Thyroid gland (tissue), 4 donors: Measurements from ENCODE around the gene RPP25L.

Source experiments
- POLR2A ChIP-seq, 2 donors: fragments of 450-650 bp; IDR thresholded peaks; one replicate each; pipeline ENCODE4 v1.6.1; 2017; ENCODE audit warnings: antibody characterized with exemption in 2 of 2, mild to moderate bottlenecking in 2 of 2, moderate library complexity in 1 of 2
- TF ChIP-seq, protein P1 (sequence below), 6 experiments: fragments of 200-600 bp in 3 of 6; fragments of 450-650 bp in 3 of 6; sonication (generic) in 3 of 6; IDR thresholded peaks; one replicate each; pipeline ENCODE4 v1.5.1; 2016 to 2019; ENCODE audit warnings: antibody characterized with exemption in 6 of 6, mild to moderate bottlenecking in 2 of 6, inconsistent platforms in 1 of 6, moderate library complexity in 1 of 6

- TF ChIP-seq, protein P1, sequence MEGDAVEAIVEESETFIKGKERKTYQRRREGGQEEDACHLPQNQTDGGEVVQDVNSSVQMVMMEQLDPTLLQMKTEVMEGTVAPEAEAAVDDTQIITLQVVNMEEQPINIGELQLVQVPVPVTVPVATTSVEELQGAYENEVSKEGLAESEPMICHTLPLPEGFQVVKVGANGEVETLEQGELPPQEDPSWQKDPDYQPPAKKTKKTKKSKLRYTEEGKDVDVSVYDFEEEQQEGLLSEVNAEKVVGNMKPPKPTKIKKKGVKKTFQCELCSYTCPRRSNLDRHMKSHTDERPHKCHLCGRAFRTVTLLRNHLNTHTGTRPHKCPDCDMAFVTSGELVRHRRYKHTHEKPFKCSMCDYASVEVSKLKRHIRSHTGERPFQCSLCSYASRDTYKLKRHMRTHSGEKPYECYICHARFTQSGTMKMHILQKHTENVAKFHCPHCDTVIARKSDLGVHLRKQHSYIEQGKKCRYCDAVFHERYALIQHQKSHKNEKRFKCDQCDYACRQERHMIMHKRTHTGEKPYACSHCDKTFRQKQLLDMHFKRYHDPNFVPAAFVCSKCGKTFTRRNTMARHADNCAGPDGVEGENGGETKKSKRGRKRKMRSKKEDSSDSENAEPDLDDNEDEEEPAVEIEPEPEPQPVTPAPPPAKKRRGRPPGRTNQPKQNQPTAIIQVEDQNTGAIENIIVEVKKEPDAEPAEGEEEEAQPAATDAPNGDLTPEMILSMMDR (IDR thresholded peaks at IDR 0.05): no peak
- TF ChIP-seq POLR2A (IDR thresholded peaks at IDR 0.05): no peak
Observed at GRCh38 chr9:34560599-34561214, 51.2 kb downstream of the RPP25L start.
